Mesenchymal stem cell (in vitro differentiated cells and primary cell): ENCODE data around the gene CYP26B1.

ENCODE experiments used
- DNase-seq: peaks from one replicate; pipeline ENCODE4 v3.0.0-alpha.2; 2013
- H2AFZ ChIP-seq: one replicate; pipeline ENCODE4 v1.6.1; 2013; ENCODE audit warnings: low read depth, mild to moderate bottlenecking, control low read depth, inconsistent platforms, low read length, moderate library complexity
- H2AK5ac ChIP-seq: 2 replicates; pipeline ENCODE4 v1.6.1; 2013; ENCODE audit warnings: low read length, moderate library complexity, mild to moderate bottlenecking, inconsistent platforms; ENCODE audit not compliant: severe bottlenecking
- H2BK120ac ChIP-seq: one replicate; pipeline ENCODE4 v1.6.1; 2013; ENCODE audit warnings: low read depth, mild to moderate bottlenecking, inconsistent platforms, low read length, moderate library complexity
- H2BK12ac ChIP-seq, 2 experiments: one replicate each; pipeline ENCODE4 v1.6.1; 2013; ENCODE audit warnings: inconsistent platforms in 2 of 2, low read length in 2 of 2, mild to moderate bottlenecking in 2 of 2, moderate library complexity in 2 of 2, control low read depth in 1 of 2
- H2BK15ac ChIP-seq: one replicate; pipeline ENCODE4 v1.6.1; 2013; ENCODE audit warnings: mild to moderate bottlenecking, low read depth, inconsistent platforms; ENCODE audit not compliant: poor library complexity, severe bottlenecking
- H2BK5ac ChIP-seq: 2 replicates; pipeline ENCODE4 v1.6.1; 2013; ENCODE audit warnings: low read depth, mild to moderate bottlenecking, low read length, control low read depth, inconsistent platforms; ENCODE audit not compliant: poor library complexity, severe bottlenecking
- H3K14ac ChIP-seq, 2 experiments: one replicate each; pipeline ENCODE4 v1.6.1; 2013; ENCODE audit warnings: inconsistent platforms in 2 of 2, low read length in 2 of 2, control low read depth in 1 of 2, mild to moderate bottlenecking in 1 of 2, moderate library complexity in 1 of 2
- H3K18ac ChIP-seq, 2 experiments: one replicate each; pipeline ENCODE4 v1.6.1; 2013; ENCODE audit warnings: inconsistent platforms in 2 of 2, low read length in 2 of 2, control low read depth in 1 of 2, low read depth in 1 of 2, mild to moderate bottlenecking in 1 of 2
- H3K23ac ChIP-seq, 2 experiments: one replicate each; pipeline ENCODE4 v1.6.1; 2013; ENCODE audit warnings: inconsistent platforms in 2 of 2, low read length in 2 of 2, mild to moderate bottlenecking in 2 of 2, moderate library complexity in 2 of 2, control low read depth in 1 of 2
- H3K27ac ChIP-seq: 2 replicates; pipeline ENCODE4 v1.5.1; 2013; ENCODE audit warnings: mild to moderate bottlenecking, moderate library complexity, low read length, control low read depth, inconsistent platforms; ENCODE audit not compliant: poor library complexity, severe bottlenecking
- H3K27me3 ChIP-seq, 2 experiments: 2 replicates each; pipeline versions ENCODE4 v1.6.1 to v1.7.0; 2013; ENCODE audit warnings: low read length in 2 of 2, mild to moderate bottlenecking in 2 of 2, moderate library complexity in 2 of 2, control low read depth in 1 of 2, inconsistent platforms in 1 of 2; ENCODE audit not compliant: control insufficient read depth in 1 of 2, insufficient read depth in 1 of 2
- H3K36me3 ChIP-seq, 2 experiments: 2 replicates each; pipeline versions ENCODE4 v1.6.1 to v1.7.0; 2013; ENCODE audit warnings: low read length in 2 of 2, control low read depth in 1 of 2, inconsistent platforms in 1 of 2, low read depth in 1 of 2, mild to moderate bottlenecking in 1 of 2; ENCODE audit not compliant: insufficient read depth in 2 of 2, control insufficient read depth in 1 of 2
- H3K4ac ChIP-seq, 2 experiments: one replicate each; pipeline ENCODE4 v1.6.1; 2013; ENCODE audit warnings: inconsistent platforms in 2 of 2, low read length in 2 of 2, mild to moderate bottlenecking in 2 of 2, moderate library complexity in 2 of 2, control low read depth in 1 of 2, low read depth in 1 of 2
- H3K4me1 ChIP-seq: 2 replicates; pipeline ENCODE4 v1.6.1; 2013; ENCODE audit warnings: low read depth, low read length, control low read depth; ENCODE audit not compliant: control insufficient read depth, insufficient read depth
- H3K4me2 ChIP-seq: 2 replicates; pipeline ENCODE4 v1.6.1; 2013; ENCODE audit warnings: low read length, mild to moderate bottlenecking, inconsistent platforms; ENCODE audit not compliant: poor library complexity, severe bottlenecking
- H3K4me3 ChIP-seq, 2 experiments: 2 replicates each; pipeline versions ENCODE4 v1.5.1 to v1.7.0; 2013; ENCODE audit warnings: low read length in 2 of 2, mild to moderate bottlenecking in 2 of 2, control low read depth in 1 of 2, low read depth in 1 of 2; ENCODE audit not compliant: insufficient read depth in 1 of 2
- H3K79me1 ChIP-seq: replicated peaks from 2 replicates; pipeline ENCODE4 v1.6.1; 2013; ENCODE audit warnings: mild to moderate bottlenecking, control low read depth, low read length, inconsistent platforms; ENCODE audit not compliant: poor library complexity, severe bottlenecking
- H3K9ac ChIP-seq: 2 replicates; pipeline ENCODE4 v1.7.0; 2013; ENCODE audit warnings: mild to moderate bottlenecking, low read length, moderate library complexity
- H3K9me3 ChIP-seq: 2 replicates; pipeline ENCODE4 v1.7.0; 2013; ENCODE audit warnings: mild to moderate bottlenecking, low read length; ENCODE audit not compliant: control insufficient read depth
- H4K8ac ChIP-seq: one replicate; pipeline ENCODE4 v1.6.1; 2013; ENCODE audit warnings: inconsistent platforms, mild to moderate bottlenecking, low read length, moderate library complexity
- H4K91ac ChIP-seq: one replicate; pipeline ENCODE4 v1.6.1; 2013; ENCODE audit warnings: mild to moderate bottlenecking, low read length, inconsistent platforms
- WGBS: methylation state at CpG from one replicate; pipeline ENCODE4 v1.1.7; 2013; ENCODE audit warnings: mixed read lengths; 5-methylcytosine and 5-hydroxymethylcytosine counted together

CYP26B1 gene

GRCh38 chr2:72162574-72162973 lies 14.9 kb upstream of the CYP26B1 start:
- Histone ChIP-seq H2AK5ac (no peak overlapping the region), H3K9me3 (no peaks in the 10 kb centered on the region), H2BK120ac (no peak overlapping the region), H3K79me1 (no peaks in the 10 kb centered on the region), H3K4me2 (no peak overlapping the region), H3K27me3 (peaks cover 0 to 7% of the 10 kb centered on the region in 2 experiments), H3K23ac (no peak overlapping the region), H2BK5ac (no peak overlapping the region), H3K36me3 (no peaks in the 10 kb centered on the region), H3K4me1 (no peaks in the 10 kb centered on the region), H2BK15ac (no peak overlapping the region), H3K27ac (no peak overlapping the region), H3K9ac (no peak overlapping the region), H3K14ac (no peak overlapping the region), H3K4me3 (no peak overlapping the region), H2BK12ac (no peak overlapping the region), H3K4ac (no peak overlapping the region), H4K8ac (no peak overlapping the region), H2AFZ (no peak overlapping the region), H3K18ac (no peak overlapping the region), H4K91ac (no peak overlapping the region)
- WGBS: 89% methylated on average over 5 of the region's 5 CpGs
- no peak for DNase-seq

- Histone ChIP-seq H2AFZ (no peak overlapping the region), H3K9ac (no peak overlapping the region), H3K18ac (no peak overlapping the region), H3K23ac (no peak overlapping the region), H4K8ac (no peak overlapping the region), H2AK5ac (no peak overlapping the region), H3K27me3 (peaks cover 25 to 34% of the 10 kb centered on the region in 2 experiments), H2BK5ac (no peak overlapping the region), H3K14ac (no peak overlapping the region), H3K4me3 (no peak overlapping the region), H3K27ac (no peak overlapping the region), H4K91ac (no peak overlapping the region), H3K4me2 (no peak overlapping the region), H3K4me1 (no peaks in the 10 kb centered on the region), H3K4ac (no peak overlapping the region), H2BK15ac (no peak overlapping the region), H3K36me3 (no peaks in the 10 kb centered on the region), H3K9me3 (no peaks in the 10 kb centered on the region), H3K79me1 (no peaks in the 10 kb centered on the region), H2BK120ac (no peak overlapping the region), H2BK12ac (no peak overlapping the region)
- 93% methylated on average over 12 of the region's 12 CpGs for WGBS
- no peak for DNase-seq
Observed at GRCh38 chr2:72159211-72159993, 11.7 kb upstream of the CYP26B1 start.

GRCh38 chr2:72157871-72158771 lies 10.5 kb upstream of the CYP26B1 start:
- Histone ChIP-seq H3K4me3 (no peak overlapping the region), H3K4me2 (no peak overlapping the region), H2BK15ac (no peak overlapping the region), H3K14ac (no peak overlapping the region), H3K4ac (no peak overlapping the region), H2BK5ac (no peak overlapping the region), H4K91ac (no peak overlapping the region), H3K18ac (no peak overlapping the region), H3K4me1 (no peaks in the 10 kb centered on the region), H3K27me3 (peaks cover 35 to 45% of the 10 kb centered on the region in 2 experiments), H3K9ac (no peak overlapping the region), H3K23ac (no peak overlapping the region), H2BK12ac (no peak overlapping the region), H3K9me3 (no peaks in the 10 kb centered on the region), H2BK120ac (no peak overlapping the region), H3K27ac (no peak overlapping the region), H3K36me3 (no peaks in the 10 kb centered on the region), H4K8ac (no peak overlapping the region), H3K79me1 (no peaks in the 10 kb centered on the region), H2AK5ac (no peak overlapping the region), H2AFZ (no peak overlapping the region)
- no peak for DNase-seq
- 88% methylated on average over 7 of the region's 8 CpGs for WGBS

- H3K9me3 ChIP-seq: no peaks in the 10 kb centered on the region
- H4K91ac ChIP-seq: no peak overlapping the region
Observed at GRCh38 chr2:72156872-72157271, 9.2 kb upstream of the CYP26B1 start.

More at GRCh38 chr2:72156872-72157271, 9.2 kb upstream of the CYP26B1 start:
- H3K36me3 ChIP-seq: no peaks in the 10 kb centered on the region
- no peaks in the 10 kb centered on the region for H3K4me1 ChIP-seq
- no peak for DNase-seq
- no peak overlapping the region for H3K4me2 ChIP-seq
- H2BK15ac ChIP-seq: no peak overlapping the region
- H3K4ac ChIP-seq: no peak overlapping the region
- peaks cover 43 to 57% of the 10 kb centered on the region in 2 experiments for H3K27me3 ChIP-seq
- no peak overlapping the region for H2BK5ac ChIP-seq
- no peak overlapping the region for H2BK120ac ChIP-seq
- no peaks in the 10 kb centered on the region for H3K79me1 ChIP-seq
- H2AFZ ChIP-seq: no peak overlapping the region
- H3K23ac ChIP-seq: no peak overlapping the region
- no peak overlapping the region for H4K8ac ChIP-seq
- H3K14ac ChIP-seq: no peak overlapping the region
- H2BK12ac ChIP-seq: no peak overlapping the region
- H3K27ac ChIP-seq: no peak overlapping the region
- 86% methylated on average over 2 of the region's 2 CpGs for WGBS
- no peak overlapping the region for H3K4me3 ChIP-seq
- no peak overlapping the region for H2AK5ac ChIP-seq
- no peak overlapping the region for H3K9ac ChIP-seq
- no peak overlapping the region for H3K18ac ChIP-seq
